ENCODE results near the gene INO80E. TPM values are rescaled to one million over a fixed set of nuclear protein-coding genes. Genes with fewer than 3 reads are reported as not detected.

Gene INO80E
- total and polyA plus RNA-seq, 4 donors, result 46.1 to 108 (median 62.0) TPM

DNA sequence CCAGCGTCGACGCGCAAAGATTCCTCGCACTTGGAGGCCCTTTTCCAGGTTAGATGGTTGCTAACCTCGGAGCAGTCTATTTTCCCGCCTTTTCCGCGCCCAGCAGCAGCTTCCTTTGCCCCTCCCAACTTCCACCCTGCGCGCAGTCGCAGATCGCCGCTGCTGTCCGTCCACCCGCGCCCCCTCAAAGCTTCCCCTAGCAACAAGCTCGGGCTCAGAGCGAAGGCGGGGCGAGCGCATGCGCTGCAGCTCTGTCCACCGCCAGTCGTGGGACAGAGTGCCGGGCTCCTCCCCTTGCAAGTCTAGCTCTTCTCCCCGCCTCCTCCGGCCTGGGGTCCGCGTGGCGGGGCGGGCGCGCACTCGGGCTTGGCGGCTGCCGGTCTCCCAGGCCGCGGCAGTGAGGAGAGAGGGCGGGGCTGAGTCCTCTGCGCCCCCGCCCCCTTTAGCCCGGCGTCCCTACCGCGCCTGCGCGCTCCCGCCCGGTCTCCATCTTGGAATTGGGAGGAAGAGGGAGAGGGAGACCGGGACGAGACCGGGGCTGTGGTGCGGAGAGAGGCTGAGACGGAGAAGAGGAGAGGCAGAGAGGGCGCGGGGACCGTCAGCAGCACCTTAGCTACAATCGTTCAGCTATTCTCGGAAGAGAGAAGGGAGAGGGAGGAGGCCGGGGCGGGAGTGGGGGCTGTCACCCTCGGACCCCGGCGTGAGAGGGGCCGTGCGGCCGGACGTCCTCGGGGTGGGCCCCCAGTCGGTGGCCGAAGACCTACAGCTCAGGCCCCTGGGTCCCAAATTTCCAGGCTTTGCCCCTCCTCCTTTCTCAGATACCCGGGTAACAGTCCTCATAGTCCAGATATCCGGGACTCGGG, 22.4 kb upstream of the INO80E start, which contains the start of gene TAOK2:
Gene TAOK2, plus strand, starts transcription at position 485 of the 863 bp plus-strand sequence. CDS start 3,905 bp downstream, outside the sequence.
- Histone ChIP-seq H3K27ac (ENCODE audit: low read depth in 1 of 2, low read length in 2 of 2) (peak within 1 kb of the TSS in 1 of 2 donors; percentile 55), H3K36me3 (ENCODE audit: control insufficient read depth in 1 of 2, insufficient read depth in 2 of 2, low read length in 1 of 2) (no peaks in the 10 kb centered on the region), H3K4me3 (ENCODE audit: low read length in 2 of 2) (peak within 1 kb of the TSS; percentile 80 to 85), H3K27me3 (ENCODE audit: control insufficient read depth in 1 of 2, insufficient read depth in 2 of 2, low read length in 1 of 2) (no peaks in the 10 kb centered on the region), H3K9me3 (ENCODE audit: control insufficient read depth, low read length) (no peaks in the 10 kb centered on the region), H3K4me1 (ENCODE audit: control insufficient read depth in 1 of 2, insufficient read depth in 2 of 2, low read length in 2 of 2) (peaks cover 0 to 4% of the 10 kb centered on the region in 2 donors)
- intact Hi-C loops (cut with DNase I), result no loop called here
- ATAC-seq (ENCODE audit: low FRiP score) (peak; percentile 99), DNase-seq (peak; percentile 99 to 100)
- WGBS, 2 donors, result 2 to 3% methylated on average over 64 to 75 of the region's 75 CpGs

DNA sequence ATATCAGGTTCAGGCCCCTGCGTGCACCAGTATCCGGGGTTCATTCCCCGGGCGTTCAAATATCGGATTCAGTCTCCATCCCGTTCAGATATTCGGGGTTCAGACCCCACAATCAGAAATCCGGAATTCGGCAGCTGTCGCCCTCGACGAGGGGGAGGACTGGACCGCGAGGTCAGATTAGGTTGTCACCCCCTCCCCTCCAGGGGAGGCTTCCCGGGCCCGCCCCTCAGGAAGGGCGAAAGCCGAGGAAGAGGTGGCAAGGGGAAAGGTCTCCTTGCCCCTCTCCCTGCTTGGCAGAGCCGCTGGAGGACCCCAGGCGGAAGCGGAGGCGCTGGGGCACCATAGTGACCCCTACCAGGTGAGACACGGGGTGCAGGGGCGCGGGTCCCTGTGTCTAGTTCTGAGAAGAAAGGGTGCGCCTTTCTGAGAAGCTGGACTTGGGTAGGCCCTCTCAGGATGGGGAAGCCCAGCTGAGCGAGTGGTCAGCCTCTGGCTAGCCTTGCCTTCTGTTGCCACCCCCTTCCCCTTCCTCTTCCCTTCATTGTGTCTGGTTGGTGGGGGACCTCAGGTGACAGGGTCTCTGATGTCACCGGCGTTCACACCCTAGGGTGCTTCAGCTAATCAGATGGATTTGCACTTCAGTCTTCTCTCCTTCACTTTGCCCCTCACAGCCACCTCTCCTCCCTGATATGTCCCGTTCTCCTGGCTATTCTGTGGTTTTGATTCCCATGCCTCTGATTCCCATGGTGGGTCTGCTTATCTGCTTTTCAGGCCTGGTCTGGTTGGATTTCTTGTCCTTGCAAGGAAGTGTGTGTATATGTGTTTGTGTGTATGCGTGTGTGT, 21.5 kb upstream of the INO80E start:
- H3K4me3 ChIP-seq (ENCODE audit: low read length in 2 of 2), result peak overlapping the region; percentile 80 to 85
- H3K27me3 ChIP-seq (ENCODE audit: control insufficient read depth in 1 of 2, insufficient read depth in 2 of 2, low read length in 1 of 2), result no peaks in the 10 kb centered on the region
- intact Hi-C loops (cut with DNase I), result no loop called here
- H3K27ac ChIP-seq (ENCODE audit: low read depth in 1 of 2, low read length in 2 of 2), result no peak overlapping the region
- no peaks in the 10 kb centered on the region for H3K9me3 ChIP-seq (ENCODE audit: control insufficient read depth, low read length)
- no peaks in the 10 kb centered on the region for H3K36me3 ChIP-seq (ENCODE audit: control insufficient read depth in 1 of 2, insufficient read depth in 2 of 2, low read length in 1 of 2)
- peak; percentile 26 for ATAC-seq (ENCODE audit: low FRiP score)
- WGBS, 2 donors, result 1% methylated on average over 31 of the region's 31 CpGs
- peak; percentile 59 to 73 for DNase-seq
- peaks cover 0 to 4% of the 10 kb centered on the region in 2 donors for H3K4me1 ChIP-seq (ENCODE audit: control insufficient read depth in 1 of 2, insufficient read depth in 2 of 2, low read length in 2 of 2)

DNA sequence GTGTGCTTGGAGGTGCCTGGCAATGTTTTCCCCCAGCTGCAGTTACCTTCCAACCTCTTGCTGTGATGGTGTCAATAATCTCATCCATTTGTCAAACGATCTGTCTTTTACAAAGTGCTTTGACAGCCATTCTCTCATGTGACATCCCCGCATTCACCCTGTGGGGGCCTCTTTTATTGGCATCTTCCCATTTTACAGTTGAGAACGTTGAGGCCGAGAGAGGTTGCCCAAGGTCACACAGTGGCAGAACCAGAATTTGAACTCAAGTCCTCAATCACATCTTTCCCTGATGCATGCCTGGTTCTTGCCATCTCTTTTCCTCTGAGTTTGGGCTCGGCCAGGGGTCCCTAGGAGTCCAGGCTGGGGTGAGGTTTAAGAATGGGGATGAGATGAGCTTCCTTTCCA, 20.9 kb upstream of the INO80E start:
- DNase-seq, result peak in 1 of 2 donors; percentile 8
- Histone ChIP-seq H3K9me3 (ENCODE audit: control insufficient read depth, low read length) (no peaks in the 10 kb centered on the region), H3K27ac (ENCODE audit: low read depth in 1 of 2, low read length in 2 of 2) (no peak overlapping the region), H3K27me3 (ENCODE audit: control insufficient read depth in 1 of 2, insufficient read depth in 2 of 2, low read length in 1 of 2) (no peaks in the 10 kb centered on the region), H3K4me1 (ENCODE audit: control insufficient read depth in 1 of 2, insufficient read depth in 2 of 2, low read length in 2 of 2) (peaks cover 0 to 4% of the 10 kb centered on the region in 2 donors), H3K4me3 (ENCODE audit: low read length in 2 of 2) (peak overlapping the region in 1 of 2 donors; percentile 85), H3K36me3 (ENCODE audit: control insufficient read depth in 1 of 2, insufficient read depth in 2 of 2, low read length in 1 of 2) (no peaks in the 10 kb centered on the region)
- intact Hi-C loops (cut with DNase I), result no loop called here
- ATAC-seq (ENCODE audit: low FRiP score), result no peak
- 55 to 58% methylated on average over 5 of the region's 5 CpGs for WGBS, 2 donors

DNA sequence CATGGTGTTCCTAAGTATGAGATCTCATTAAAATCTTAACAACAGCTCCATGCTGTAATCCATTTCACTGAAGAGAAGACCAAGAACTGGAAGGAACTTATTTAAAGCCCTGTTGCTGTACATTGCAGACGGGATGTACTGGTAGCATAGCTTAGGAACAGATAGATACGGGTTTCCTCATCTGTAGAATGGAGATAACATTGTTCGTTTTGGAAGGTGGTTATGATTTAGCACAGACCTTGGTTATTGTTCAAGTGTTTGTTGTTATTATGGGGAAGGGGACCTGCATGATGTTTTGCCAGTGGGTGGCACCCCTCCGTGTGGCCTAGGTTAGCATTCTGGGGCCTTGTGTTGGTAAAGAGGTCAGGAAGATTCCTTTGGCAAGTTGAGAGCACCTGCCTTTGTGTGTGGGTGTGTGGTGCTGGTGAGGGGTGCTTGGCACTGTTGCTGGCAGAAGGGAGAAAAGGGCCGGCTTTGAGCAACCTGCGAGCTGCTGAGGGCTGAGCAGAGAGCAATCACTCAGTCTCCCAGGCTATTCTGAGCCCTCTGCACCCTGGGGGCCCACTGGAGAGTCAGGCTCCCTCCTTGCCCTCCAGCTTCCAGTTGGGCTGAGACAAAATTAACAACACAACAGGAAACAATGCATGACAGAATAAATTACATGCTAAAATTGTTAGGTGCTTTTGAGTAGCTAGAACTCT, 20.1 kb upstream of the INO80E start:
- H3K27me3 ChIP-seq (ENCODE audit: control insufficient read depth in 1 of 2, insufficient read depth in 2 of 2, low read length in 1 of 2), result no peaks in the 10 kb centered on the region
- H3K4me3 ChIP-seq (ENCODE audit: low read length in 2 of 2), result no peak overlapping the region
- peaks cover 0 to 4% of the 10 kb centered on the region in 2 donors for H3K4me1 ChIP-seq (ENCODE audit: control insufficient read depth in 1 of 2, insufficient read depth in 2 of 2, low read length in 2 of 2)
- ATAC-seq (ENCODE audit: low FRiP score) (no peak), DNase-seq (peak in 1 of 2 donors; percentile 59)
- H3K36me3 ChIP-seq (ENCODE audit: control insufficient read depth in 1 of 2, insufficient read depth in 2 of 2, low read length in 1 of 2), result peaks cover 0 to 2% of the 10 kb centered on the region in 2 donors
- whole genome bisulfite sequencing, 2 donors, result 7 to 9% methylated on average over 6 of the region's 6 CpGs
- H3K27ac ChIP-seq (ENCODE audit: low read depth in 1 of 2, low read length in 2 of 2), result no peak overlapping the region
- H3K9me3 ChIP-seq (ENCODE audit: control insufficient read depth, low read length), result no peaks in the 10 kb centered on the region
- intact Hi-C loops (cut with DNase I), result no loop called here

DNA sequence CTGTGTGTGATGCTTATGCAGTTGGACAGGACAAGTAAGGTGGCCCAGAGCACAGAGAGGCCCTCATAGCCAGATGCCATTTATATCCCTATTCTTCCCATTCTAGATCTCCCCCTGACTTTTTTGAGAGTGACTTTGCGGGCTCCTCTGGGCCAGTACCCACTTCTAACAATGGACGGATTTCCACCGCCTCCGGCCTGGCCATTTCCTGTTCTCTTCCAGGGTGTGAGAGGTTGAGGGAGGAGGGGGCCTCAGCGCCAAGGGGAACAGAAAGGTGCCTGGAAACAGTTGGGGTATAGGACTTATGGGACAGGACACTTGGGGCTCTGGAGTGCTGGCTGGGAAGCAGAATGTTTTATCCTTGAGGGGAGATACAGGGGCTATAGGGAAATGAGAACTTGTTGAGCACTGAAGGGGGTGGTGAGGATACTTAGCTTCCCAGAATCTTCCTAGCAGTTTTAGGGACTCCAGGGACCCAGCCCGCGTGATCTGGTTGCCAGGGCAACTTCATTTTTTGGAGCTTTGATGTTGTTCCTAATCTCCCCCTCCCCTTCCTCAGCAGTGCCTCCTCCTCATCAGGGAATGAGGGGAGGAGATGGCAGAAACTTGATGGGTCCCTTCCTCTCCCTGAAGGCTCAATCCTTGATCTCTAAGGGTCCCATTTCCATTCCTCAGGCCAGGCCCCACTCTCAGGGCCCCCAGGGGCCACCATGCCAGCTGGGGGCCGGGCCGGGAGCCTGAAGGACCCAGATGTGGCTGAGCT, 18.8 kb upstream of the INO80E start:
- 76 to 77% methylated on average over 9 of the region's 9 CpGs for WGBS, 2 donors
- DNase-seq (peak in 1 of 2 donors; percentile 72), ATAC-seq (ENCODE audit: low FRiP score) (no peak)
- Histone ChIP-seq H3K27me3 (ENCODE audit: control insufficient read depth in 1 of 2, insufficient read depth in 2 of 2, low read length in 1 of 2) (no peaks in the 10 kb centered on the region), H3K36me3 (ENCODE audit: control insufficient read depth in 1 of 2, insufficient read depth in 2 of 2, low read length in 1 of 2) (peaks cover 2 to 4% of the 10 kb centered on the region in 2 donors), H3K4me1 (ENCODE audit: control insufficient read depth in 1 of 2, insufficient read depth in 2 of 2, low read length in 2 of 2) (peaks cover 0 to 4% of the 10 kb centered on the region in 2 donors), H3K27ac (ENCODE audit: low read depth in 1 of 2, low read length in 2 of 2) (no peak overlapping the region), H3K9me3 (ENCODE audit: control insufficient read depth, low read length) (no peaks in the 10 kb centered on the region), H3K4me3 (ENCODE audit: low read length in 2 of 2) (no peak overlapping the region)
- intact Hi-C loops (cut with DNase I), result no loop called here

DNA sequence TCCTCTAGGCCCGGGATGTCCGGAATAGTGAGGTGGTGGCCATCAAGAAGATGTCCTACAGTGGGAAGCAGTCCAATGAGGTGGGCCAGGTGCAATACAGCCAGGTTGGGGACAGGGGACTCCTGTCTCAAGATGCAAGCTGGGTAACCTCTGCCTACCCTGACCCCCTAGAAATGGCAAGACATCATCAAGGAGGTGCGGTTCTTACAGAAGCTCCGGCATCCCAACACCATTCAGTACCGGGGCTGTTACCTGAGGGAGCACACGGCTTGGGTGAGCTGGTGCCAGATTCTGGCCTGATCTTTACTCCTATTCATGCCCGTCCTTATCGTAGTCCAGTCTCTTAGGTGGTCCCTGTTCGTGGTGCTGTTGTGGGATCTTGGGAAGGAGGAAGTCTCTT, 18.0 kb upstream of the INO80E start:
- H3K27ac ChIP-seq (ENCODE audit: low read depth in 1 of 2, low read length in 2 of 2), result no peak overlapping the region
- H3K4me3 ChIP-seq (ENCODE audit: low read length in 2 of 2), result no peak overlapping the region
- intact Hi-C loops (cut with DNase I), result no loop called here
- peaks cover 0 to 4% of the 10 kb centered on the region in 2 donors for H3K4me1 ChIP-seq (ENCODE audit: control insufficient read depth in 1 of 2, insufficient read depth in 2 of 2, low read length in 2 of 2)
- ATAC-seq (ENCODE audit: low FRiP score) (no peak), DNase-seq (peak in 1 of 2 donors; percentile 14)
- peaks cover 3 to 4% of the 10 kb centered on the region in 2 donors for H3K36me3 ChIP-seq (ENCODE audit: control insufficient read depth in 1 of 2, insufficient read depth in 2 of 2, low read length in 1 of 2)
- WGBS, 2 donors, result 90 to 92% methylated on average over 9 of the region's 9 CpGs
- H3K9me3 ChIP-seq (ENCODE audit: control insufficient read depth, low read length), result no peaks in the 10 kb centered on the region
- H3K27me3 ChIP-seq (ENCODE audit: control insufficient read depth in 1 of 2, insufficient read depth in 2 of 2, low read length in 1 of 2), result no peaks in the 10 kb centered on the region

DNA sequence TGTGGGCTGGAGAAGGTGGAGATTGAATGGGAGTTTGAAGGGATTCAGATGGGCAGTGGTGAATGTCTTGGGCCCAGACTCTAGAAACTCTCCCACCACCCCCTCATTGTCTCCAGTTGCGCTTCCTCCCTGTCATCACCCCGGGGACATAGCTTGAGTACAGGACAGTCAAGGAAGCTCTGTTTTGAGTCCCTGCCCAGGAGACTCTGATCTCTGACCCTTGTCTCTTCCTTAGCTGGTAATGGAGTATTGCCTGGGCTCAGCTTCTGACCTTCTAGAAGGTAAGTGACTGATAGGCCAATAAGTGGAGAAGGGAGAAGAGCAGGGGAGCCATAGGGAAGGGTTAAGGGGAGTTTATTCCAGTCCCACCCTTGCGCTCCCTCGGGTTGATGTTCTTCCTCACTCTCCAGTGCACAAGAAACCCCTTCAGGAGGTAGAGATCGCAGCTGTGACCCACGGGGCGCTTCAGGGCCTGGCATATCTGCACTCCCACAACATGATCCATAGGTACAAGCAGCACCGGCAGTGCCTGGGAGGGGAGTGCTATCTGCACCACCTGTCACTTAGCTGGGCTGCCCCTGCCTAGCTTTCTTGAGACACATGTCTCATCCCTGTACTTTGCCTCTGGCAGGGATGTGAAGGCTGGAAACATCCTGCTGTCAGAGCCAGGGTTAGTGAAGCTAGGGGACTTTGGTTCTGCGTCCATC, 17.3 kb upstream of the INO80E start:
- DNase-seq (peak in 1 of 2 donors; percentile 59), ATAC-seq (ENCODE audit: low FRiP score) (no peak)
- Histone ChIP-seq H3K27ac (ENCODE audit: low read depth in 1 of 2, low read length in 2 of 2) (no peak overlapping the region), H3K4me3 (ENCODE audit: low read length in 2 of 2) (no peak overlapping the region), H3K36me3 (ENCODE audit: control insufficient read depth in 1 of 2, insufficient read depth in 2 of 2, low read length in 1 of 2) (peaks cover 5 to 9% of the 10 kb centered on the region in 2 donors), H3K27me3 (ENCODE audit: control insufficient read depth in 1 of 2, insufficient read depth in 2 of 2, low read length in 1 of 2) (no peaks in the 10 kb centered on the region), H3K9me3 (ENCODE audit: control insufficient read depth, low read length) (no peaks in the 10 kb centered on the region), H3K4me1 (ENCODE audit: control insufficient read depth in 1 of 2, insufficient read depth in 2 of 2, low read length in 2 of 2) (peaks cover 0 to 4% of the 10 kb centered on the region in 2 donors)
- WGBS, 2 donors, result 93 to 96% methylated on average over 9 of the region's 9 CpGs
- intact Hi-C loops (cut with DNase I), result no loop called here
